PC-3 (cell line): Measurements from ENCODE around the gene KRT81.
"Not testable (repeated sequence)": the region's sequence is repeated elsewhere in the genome, so short reads cannot be mapped to it uniquely, and the experiment has no call there.

Experiments
- EZH2 ChIP-seq: fragments of 300-600 bp; sonication (generic); IDR thresholded peaks from one replicate; pipeline ENCODE4 v1.6.1; 2017; ENCODE audit warnings: antibody characterized with exemption, mild to moderate bottlenecking, low read length; ENCODE audit not compliant: unreplicated experiment
- EZH2phosphoT487 ChIP-seq: fragments of 300-600 bp; sonication (generic); IDR thresholded peaks from 2 replicates; pipeline ENCODE4 v1.6.1; 2018; ENCODE audit warnings: mild to moderate bottlenecking, antibody characterized with exemption, low read length, borderline replicate concordance
- TF ChIP-seq, protein P1 (sequence below): fragments of 300-600 bp; sonication (generic); conservative IDR thresholded peaks from 2 replicates; pipeline ENCODE4 v1.5.1; 2017; ENCODE audit warnings: antibody characterized with exemption, low read depth, mild to moderate bottlenecking, low read length

DNA sequence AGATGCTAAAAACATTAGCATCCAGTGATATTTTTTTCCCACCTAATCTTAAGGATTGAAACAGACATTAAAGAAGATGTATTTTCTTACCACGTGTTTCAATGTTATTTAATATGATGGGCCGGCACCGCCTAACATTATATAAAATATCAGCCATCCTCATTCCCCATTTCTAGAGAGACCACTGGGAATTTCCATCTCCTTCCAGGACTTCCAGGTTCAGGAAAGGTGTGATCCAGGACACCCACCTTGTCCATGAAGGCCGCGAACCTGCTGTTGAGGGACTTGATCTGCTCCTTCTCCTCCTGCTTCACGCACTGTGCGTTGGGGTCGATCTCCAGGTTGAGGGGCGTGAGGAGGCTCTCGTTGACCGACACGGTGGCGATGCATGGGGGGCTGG lies 33.4 kb downstream of the KRT81 start:
- TF ChIP-seq, protein P1, sequence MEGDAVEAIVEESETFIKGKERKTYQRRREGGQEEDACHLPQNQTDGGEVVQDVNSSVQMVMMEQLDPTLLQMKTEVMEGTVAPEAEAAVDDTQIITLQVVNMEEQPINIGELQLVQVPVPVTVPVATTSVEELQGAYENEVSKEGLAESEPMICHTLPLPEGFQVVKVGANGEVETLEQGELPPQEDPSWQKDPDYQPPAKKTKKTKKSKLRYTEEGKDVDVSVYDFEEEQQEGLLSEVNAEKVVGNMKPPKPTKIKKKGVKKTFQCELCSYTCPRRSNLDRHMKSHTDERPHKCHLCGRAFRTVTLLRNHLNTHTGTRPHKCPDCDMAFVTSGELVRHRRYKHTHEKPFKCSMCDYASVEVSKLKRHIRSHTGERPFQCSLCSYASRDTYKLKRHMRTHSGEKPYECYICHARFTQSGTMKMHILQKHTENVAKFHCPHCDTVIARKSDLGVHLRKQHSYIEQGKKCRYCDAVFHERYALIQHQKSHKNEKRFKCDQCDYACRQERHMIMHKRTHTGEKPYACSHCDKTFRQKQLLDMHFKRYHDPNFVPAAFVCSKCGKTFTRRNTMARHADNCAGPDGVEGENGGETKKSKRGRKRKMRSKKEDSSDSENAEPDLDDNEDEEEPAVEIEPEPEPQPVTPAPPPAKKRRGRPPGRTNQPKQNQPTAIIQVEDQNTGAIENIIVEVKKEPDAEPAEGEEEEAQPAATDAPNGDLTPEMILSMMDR: not testable (repeated sequence)
- not testable (repeated sequence) for TF ChIP-seq EZH2phosphoT487, EZH2
